Muscle of back (tissue), 11 donors: ENCODE results near the gene NACC2. TPM values are rescaled to one million over a fixed set of nuclear protein-coding genes. Genes with fewer than 3 reads are reported as not detected.

Experiments
- DNase-seq, 3 donors: peaks; one replicate each; pipeline versions ENCODE4 v3.0.0 to v3.0.0-alpha.2; 2013
- polyA plus RNA-seq, 10 donors: library from polyadenylated mRNA; unstranded; fragments of 120-200 nt; gene quantifications; one replicate each; pipeline ENCODE4 v1.2.1, GENCODE V29; 2013; ENCODE audit not compliant: insufficient read length in 10 of 10

NACC2 gene
- polyA plus RNA-seq, 10 donors: 6.0 to 11.8 (median 10.0) TPM

GRCh38 chr9:136131629-136132511 lies 36.8 kb upstream of the NACC2 start:
- DNase-seq: no peak

DNA sequence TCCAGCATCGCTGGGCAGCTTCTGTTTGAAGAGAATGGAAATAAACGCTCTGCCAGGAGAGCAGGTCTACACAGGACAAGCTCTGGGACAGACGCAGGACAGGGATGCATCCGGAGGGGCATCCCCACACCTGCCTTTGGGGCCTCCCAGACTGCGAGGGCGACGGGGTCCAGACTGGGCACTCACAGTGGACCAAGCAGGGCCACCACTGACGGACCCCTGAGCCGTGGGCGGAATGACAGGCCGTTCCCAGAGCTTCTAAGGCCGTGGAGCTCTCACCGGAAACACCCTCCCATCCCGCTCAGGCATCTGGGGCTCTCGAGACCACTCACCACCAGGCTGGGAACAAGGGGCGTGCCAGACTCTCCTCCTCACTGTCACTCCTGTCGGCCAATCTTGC lies 34.1 kb upstream of the NACC2 start:
- no peak for DNase-seq

DNA sequence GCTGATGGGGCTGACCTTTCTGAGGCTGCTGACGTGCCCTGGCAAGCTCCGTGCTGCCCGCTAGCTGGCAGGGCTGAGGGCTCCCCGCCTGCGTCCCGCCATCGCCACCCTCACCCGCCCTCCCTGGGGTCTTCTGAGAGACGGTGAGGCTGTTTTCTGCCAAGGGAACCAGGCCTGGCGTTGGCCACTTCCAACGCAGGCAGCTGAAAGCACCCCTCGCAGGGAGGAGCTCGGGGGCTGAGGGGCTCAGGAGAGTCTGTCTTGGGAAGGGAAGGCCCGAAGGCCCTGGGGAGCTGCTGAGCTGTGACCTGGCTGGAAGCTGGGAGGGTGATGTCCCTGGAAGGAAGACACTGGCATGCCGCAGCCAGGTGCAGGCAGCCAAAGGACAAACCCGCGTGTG lies 33.3 kb upstream of the NACC2 start:
- no peak for DNase-seq

DNA sequence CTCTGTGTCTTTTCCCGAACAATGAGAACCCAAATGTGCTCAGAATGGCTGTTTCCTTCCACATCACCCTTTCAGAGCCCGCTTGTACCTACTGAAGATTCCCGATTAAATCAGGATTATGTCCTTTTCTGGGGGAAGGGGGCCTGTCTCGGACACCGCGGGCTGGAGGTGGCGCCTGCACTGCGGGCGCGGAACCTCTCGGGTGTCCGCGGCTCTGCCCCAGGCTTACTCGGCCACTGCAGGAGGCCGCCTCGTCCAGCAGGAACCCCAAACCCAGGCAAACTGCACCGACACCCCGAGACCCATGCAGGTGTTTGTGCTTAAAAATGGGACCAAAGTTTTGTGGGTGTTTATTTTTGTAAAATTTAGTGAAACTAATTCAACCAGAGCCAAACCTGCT lies 32.2 kb upstream of the NACC2 start:
- no peak for DNase-seq

DNA sequence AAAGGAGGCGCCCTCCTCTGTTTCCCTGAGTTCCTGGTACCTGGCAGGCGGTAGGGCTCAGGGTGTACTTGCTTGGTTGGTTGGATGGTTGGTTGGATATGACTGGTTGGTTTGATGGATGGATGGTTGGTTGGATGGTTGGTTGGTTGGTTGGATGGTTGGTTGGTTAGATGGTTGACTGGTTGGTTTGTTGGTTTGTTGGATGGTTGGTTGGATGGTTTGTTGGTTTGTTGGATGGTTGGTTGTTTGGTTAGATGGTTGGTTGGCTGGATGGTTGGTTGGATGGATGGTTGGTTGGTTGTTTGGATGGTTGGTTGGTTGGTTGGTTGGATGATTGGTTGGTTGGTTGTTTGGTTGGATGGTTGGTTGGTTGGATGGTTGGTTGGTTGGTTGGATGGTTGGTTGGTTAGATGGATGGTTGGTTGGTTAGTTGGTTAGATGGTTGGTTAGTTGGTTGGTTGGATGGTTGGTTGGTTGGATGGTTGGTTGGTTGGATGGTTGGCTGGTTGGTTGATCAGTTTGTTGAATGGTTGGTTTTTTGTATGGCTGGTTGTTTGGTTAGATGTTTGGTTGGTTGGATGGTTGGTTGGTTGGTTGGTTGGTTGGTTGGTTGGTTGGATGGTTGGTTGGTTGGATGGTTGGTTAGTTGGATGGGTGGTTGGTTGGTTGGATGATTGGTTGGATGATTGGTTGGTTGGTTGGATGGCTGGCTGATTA lies 30.0 kb upstream of the NACC2 start:
- no peak for DNase-seq

GRCh38 chr9:136122425-136123383 lies 27.6 kb upstream of the NACC2 start:
- DNase-seq: peak; percentile 45 to 84 (median 63)

- DNase-seq: no peak
Measured at GRCh38 chr9:136121801-136122200, 26.7 kb upstream of the NACC2 start.

DNA sequence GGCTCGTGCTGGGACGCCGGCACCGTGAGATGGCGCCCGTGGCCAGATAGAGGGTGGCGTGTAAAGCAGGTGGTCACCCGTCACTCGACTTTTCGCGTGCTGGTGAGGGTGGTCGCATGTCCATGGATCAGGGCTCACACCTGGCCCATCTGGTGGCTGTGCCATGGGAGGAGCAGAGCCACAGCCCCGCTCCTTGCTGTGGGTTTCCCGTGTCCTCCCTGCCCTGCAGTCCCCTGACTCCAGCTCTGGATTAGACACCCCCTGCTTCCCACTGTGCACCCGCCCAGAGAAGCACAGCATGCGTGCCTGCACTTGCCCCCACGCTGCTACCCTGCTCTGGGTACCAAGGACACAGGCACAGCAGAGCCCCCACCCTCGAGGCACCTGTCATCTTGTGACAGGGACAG lies 25.4 kb upstream of the NACC2 start:
- no peak for DNase-seq

DNA sequence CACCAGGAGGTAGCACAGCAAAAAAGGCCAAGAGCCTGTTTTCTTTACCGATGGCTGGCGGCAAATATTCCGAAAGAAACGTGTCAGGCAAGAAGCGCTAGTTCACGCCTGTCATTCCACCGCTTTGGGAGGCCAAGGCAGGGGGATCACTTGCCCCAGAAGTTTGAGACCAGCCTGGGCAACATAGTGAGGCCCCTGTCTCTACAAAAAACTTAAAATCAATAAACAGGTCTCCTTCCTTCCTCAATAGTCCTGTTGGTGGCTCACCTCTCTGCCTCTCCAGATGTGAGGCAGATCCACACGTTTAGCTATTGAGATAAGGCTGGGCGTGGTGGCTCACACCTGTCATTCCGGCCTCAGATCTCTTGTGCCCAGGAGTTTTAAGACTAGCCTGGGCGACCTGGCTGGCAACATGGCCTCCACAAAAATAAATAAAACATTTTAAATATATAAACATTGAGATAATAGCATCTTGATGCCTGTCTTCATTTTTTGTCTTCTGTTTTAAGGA lies 24.8 kb upstream of the NACC2 start:
- no peak for DNase-seq

DNA sequence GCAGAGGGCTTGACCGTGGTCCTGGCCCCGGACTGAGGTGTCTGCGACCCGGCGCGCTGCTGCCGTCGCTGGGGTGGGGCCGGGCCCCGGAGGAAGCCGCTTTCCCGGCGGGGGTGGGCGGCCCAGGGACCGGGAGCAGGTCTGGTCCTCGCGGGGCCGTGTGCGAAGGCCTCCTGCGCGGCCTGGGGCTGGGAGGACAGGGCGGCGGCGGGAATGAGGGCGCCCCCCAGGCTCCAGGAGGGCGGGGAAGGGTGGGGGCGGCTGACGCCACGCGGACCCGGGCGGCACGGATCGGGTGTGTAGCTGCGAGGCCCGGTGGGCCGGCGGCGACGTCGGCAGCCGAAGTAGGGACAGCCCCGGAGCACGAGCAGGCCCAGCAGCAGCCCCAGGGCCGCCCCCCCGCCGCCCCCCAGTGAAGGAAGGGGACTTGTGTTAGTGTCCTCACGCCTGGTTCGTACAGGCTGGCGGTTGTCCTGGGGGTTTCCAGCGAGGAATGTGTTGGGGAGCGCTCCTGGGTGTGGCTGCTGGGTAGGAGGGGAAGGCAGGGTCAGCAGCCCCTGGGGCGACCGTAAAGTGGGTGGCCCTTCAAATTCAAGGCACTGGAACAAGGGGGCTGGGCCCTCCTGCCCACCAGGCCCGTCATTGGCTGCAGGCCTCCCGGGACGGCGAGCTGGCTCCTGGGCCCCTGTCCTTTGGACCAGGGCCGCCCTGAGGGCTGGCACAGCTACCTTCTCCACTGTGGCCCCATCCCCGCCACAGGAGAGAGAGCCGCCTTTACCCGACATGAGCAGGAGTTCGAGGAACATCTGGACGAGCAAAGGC lies 24.2 kb upstream of the NACC2 start:
- DNase-seq: peak in 1 of 3 donors; percentile 78

- peak; percentile 97 to 100 (median 99) for DNase-seq
Measured at GRCh38 chr9:136118320-136119060, 23.4 kb upstream of the NACC2 start, which contains the start of gene TMEM250. Gene TMEM250 (minus strand): TSS chr9:136118875. CDS start chr9:136116900, 1,975 bp downstream.

- DNase-seq: peak in 1 of 3 donors; percentile 70
Measured at GRCh38 chr9:136117916-136118319, 22.8 kb upstream of the NACC2 start.

DNA sequence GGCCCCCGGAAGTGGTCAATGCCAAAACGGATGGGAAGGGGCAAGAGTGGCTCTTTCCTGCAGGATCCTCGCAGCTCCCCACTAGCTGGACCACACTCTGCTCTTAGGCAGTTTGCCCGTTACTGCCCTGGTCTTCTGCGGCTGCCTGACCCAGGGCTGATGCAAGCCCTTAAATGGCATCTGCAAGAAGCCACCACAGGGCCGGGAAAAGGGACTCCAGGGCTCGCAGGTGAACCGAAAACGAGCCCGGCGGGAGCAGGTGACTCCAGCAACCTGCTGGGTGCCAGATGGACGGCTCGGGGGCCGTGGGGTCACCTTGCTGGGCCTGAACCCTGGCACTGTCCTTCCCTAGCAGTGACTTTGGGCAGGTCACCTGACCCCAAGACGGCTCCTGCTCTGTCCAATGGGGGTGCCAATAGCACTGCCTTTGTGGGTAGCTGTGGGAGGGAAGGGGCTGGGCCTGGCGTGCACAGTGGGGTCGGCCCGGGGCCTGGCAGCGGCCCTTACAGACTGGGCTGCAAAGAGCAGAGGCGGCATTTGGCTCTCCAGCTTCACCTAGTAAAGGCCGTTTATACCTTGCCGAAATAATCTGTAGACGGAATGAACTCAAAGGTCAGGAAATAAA lies 22.3 kb upstream of the NACC2 start:
- DNase-seq: no peak

DNA sequence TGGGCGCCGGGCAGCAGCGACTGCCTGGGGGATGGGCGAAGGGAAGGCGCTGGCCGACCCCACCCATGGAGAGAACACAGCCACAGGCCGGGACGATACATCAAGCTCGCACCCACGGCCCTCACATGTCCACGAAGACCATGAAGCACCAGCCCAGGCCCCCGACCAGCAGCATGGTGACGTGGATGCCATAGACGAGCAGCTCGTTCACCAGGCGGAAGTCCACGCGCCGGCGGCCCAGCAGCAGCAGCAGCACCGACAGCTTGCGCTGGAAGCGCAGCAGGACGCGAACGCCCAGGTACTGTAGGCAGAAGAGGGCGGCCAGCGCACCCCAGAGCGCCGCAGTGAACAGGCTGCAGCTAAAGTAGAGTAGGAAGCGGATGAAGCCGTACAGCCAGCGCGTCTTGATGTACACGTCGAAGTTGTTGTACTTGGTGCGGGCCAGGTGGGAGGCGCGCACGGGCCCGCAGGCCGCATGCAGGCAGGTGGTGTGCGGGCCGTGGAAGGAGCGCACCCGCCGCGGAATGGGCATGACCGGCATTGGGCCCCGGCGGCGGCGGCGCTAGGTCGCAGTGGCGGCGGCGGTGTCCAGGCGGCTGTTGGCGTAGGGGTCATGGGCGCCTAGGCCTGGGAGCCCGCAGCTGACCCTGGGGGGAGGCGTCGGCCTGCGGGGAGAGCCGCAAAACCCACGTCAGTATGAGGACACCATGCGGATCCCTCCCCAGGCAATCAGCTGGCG lies 21.4 kb upstream of the NACC2 start:
- no peak for DNase-seq

DNA sequence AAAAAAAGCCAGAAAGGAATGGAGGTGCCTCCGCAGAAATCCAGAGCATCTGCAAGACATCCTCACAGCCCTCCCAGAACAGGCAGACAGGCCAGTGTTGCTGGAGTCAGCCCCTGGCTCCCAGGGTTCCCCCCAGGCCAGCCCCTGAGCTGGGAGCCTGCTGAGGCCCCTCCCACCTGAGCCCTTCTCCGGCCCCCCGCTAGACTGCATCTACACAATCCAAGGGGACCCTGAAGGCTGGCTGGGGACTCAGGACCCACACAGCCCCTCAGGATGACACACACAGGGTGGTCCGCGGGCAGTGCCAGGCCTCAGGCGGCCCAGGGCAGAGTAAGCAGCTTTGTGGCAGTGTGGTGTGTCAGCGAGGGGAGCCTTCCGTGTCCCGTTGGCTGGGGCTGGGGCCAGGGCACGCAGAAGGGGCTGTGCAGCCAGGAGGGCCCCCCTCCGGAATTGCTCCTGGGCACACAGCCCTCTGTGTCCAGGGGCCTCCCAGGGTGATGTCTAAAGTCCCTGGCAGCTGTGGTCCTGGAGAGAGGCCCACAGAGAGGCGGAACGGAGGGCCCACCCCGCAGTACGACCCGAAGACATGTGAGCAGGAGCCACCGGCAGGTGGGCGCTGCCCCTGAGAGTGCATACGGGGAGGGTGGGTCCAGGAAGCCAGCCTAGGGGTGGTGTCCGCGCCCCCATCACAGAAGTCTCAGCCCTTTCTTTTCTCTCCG lies 20.7 kb upstream of the NACC2 start:
- DNase-seq: no peak

- DNase-seq: no peak
Measured at GRCh38 chr9:136115206-136115605, 20.1 kb upstream of the NACC2 start.

DNA sequence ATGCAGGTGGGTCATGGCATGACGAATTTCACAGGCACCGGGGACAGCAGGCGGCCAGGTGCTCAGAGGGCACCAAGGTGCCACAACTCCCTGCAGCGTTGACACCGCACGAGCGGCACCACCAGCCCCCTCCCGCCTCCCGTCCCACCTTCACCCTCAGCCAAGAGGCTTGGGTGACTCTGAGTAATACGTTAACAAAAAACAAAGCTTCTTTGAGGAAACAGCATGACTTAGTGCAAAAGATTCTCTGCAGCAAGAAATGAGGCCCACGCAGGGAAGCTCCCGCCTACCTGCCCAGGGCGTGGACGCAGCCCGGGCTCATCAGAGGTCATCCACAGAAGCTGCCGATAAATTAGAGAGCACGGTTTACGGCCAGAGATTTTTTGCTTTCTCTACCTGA lies 19.5 kb upstream of the NACC2 start:
- DNase-seq: no peak

DNA sequence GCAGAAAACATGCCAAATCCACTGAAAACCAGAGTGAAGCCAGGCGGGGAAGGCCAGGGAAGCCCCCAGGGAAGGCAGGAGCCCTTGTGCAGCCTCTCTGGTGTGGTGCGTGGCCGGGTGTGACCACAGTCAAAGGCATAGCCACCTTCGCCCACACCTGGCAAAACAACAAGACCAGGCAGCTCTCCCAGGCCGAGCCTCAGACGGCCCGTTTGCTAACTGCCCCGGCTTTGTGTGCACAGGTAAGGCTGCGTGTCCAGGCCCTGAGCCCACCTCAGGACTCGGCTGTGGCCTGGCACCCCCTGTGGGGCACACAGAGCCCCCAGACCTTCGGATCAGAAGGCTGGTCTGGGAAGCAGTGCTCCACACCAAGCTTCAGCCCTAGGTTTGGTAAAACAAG lies 17.5 kb upstream of the NACC2 start:
- no peak for DNase-seq
